CD4-positive, alpha-beta T cell treated with Interleukin-17A for 4 hours (primary cell): ENCODE data around the gene RNF17.
A peak's percentile ranks its signal among the peaks of the same experiment; 100 is the strongest.
"Not testable (repeated sequence)": the region's sequence is repeated elsewhere in the genome, so short reads cannot be mapped to it uniquely, and the experiment has no call there.

Experiments used
- DNase-seq: peaks from one replicate; pipeline ENCODE4 v3.0.0-alpha.2; 2020; ENCODE audit warnings: mixed read lengths

Gene RNF17

GRCh38 chr13:24763596-24764275 lies at the start of gene RNF17:
RNF17 (plus strand) TSS chr13:24764169; CDS start chr13:24764204, 35 bp downstream.
- DNase-seq = no peak

DNA sequence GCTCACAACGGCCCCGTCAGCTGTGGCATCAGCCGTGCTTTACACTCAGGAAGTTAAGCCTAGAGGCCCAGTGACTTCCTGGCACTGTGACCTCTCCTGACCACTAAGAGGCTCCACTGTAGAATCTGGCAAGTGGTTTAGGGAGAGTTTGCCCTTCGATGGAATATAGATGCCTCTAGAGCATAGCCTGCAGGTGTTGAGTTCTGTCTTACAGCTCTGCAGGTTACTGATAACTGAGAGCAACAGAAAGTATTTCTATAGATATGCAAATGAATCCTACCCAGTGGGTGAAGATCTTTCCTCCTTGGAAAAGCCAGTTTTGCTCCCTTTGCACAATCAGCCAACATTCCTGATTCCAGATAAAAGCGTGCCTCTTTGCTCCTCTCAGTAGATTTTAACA lies 48.0 kb upstream of the RNF17 start:
- no peak for DNase-seq

DNA sequence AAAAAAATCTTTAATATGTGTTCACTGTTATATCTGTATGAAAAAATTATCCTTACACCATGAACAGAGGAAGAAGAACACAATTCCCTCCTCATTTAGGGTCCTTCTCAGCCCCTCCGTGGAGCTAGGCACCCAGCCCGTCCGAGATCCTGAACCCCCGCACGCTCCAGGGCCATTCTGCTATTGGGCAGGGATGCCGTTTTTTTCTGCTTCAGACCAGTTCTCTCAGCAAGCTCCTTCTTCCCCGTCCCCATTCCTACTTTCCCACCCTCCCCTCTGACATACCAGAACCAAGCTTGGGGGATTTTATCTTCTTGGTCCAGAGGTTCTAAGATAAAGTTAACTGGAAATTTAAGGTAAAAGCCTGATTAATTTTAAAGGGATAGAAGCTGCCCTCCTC lies 47.5 kb upstream of the RNF17 start:
- DNase-seq = no peak

GRCh38 chr13:24717217-24717616 lies 46.8 kb upstream of the RNF17 start:
- no peak for DNase-seq

- DNase-seq = no peak
Observed at GRCh38 chr13:24718192-24718965, 45.6 kb upstream of the RNF17 start.

DNA sequence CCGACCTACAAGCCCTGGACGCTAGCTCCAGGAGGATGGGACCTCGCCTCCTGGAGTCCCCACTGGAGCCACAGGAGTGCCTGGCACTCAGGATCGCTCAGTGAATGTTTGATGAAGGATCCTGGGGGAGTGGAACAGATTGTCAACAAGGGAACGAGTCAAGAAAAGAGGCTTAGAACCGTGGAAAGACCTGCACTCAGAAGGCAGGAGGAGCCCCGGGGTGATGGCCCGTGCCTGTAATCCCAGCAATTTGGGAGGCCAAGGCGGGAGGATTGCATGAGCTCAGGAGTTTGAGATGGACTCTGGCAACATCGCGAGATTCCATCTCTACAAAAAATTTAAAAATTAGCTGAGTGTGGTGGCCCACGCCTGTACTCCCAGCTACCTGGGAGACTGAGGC lies 44.8 kb upstream of the RNF17 start:
- DNase-seq = no peak

DNA sequence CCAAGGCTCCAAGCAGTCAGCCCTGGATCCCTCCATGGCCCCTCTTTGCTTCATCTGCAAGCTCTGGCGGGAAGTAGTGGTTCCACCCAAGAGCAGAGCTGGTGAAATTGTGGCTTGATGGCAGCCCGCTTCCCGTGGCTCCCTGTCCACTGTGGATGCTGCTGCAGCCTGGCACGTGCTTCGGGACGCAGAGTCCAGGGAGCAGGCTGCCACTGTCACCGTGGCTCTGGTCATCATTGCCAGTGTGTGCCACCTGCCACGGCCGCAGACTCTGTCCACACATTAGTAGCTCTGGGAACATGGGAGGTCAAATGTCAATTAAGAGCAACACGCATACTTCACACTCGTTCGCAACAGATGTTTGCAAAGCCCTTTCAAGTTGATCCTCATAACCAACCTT lies 40.8 kb upstream of the RNF17 start:
- no peak for DNase-seq

DNA sequence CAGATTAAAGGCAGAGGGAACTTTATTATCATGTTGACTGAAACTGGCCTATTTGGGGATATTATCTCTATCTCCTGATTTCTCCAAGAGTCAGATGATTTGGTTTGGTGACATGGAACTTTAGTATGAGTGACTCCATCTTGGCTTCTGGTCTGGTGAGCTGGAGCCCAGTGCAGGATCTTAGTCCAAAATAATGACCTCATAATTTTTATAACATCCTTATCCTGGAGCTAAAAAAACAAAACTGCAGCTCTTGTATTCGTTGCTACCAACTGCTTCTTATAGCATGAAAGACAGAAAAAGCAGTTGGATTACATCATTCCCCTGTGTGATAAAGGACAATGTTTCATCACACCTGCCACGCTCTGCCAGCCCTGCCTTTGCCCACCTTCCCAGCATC lies 39.3 kb upstream of the RNF17 start:
- no peak for DNase-seq

GRCh38 chr13:24725379-24725778 lies 38.6 kb upstream of the RNF17 start:
- DNase-seq = no peak

DNA sequence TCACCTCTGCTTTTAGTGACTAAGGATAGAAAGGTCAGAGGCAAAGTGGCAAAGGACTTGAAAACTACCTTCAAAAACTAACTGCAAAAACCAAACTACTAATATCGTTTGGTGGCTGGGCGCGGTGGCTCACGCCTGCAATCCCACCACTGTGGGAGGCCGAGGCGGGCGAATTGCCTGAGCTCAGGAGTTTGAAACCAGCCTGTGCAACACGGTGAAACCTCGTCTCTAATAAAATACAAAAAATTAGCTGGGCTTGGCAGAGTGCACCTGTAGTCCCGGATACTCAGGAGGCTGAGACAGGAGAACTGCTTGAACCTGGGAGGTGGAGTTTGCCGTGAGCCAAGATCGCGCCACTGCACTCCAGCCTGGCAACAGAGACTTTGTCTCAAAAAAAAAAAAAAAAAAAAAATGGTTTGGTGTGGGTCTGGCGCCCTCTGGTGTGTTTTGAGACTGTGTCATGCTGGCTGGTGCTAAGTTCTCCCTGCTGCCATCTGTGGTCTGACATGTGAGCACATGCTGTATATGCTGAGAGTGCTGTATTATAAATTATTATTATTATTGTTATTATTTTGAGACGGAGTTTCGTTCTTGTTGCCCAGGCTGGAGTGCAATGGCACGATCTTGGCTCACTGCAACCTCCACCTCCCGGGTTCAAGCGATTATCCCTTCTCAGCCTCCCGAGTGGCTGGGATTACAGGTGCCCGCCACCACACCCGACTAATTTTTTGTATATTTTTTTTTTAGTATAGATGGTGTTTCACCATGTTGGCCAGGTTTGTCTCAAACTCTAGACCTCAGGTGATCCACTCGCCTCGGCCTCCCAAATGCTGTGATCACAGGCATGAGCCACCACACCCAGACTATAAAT lies 36.0 kb upstream of the RNF17 start:
- peak; percentile 79 for DNase-seq

DNA sequence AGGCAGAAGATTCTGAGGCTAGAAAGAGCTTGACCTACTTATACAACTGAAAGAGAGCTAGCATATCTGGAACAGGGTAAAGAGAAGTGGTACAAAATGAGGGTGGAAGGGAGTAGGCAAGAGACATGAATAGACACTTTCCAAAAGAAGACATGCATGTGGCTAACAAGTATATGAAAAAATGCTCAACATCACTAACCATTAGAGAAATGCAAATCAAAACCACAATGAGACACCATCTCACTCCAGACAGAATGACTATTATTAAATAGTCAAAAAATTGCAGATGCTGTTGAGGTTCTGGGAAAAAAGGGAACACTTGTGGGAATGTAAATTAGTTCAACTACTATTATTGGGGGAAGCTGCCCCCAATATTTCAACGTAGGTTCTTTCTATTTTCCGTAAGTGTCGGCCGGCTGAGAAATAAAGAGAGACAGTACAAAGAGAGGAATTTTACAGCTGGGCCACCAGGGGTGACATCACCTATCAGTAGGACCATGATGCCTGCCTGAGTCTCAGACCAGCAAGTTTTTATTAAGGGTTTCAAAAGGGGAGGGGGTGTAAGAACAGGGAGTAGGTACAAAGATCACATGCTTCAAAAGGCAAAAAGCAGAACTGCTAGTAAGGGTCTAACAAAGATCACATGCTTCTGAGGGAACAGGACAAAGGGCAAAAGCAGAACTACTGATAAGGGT lies 32.9 kb upstream of the RNF17 start:
- DNase-seq = not testable (repeated sequence)

GRCh38 chr13:24734950-24735349 lies 29.0 kb upstream of the RNF17 start:
- DNase-seq = no peak

DNA sequence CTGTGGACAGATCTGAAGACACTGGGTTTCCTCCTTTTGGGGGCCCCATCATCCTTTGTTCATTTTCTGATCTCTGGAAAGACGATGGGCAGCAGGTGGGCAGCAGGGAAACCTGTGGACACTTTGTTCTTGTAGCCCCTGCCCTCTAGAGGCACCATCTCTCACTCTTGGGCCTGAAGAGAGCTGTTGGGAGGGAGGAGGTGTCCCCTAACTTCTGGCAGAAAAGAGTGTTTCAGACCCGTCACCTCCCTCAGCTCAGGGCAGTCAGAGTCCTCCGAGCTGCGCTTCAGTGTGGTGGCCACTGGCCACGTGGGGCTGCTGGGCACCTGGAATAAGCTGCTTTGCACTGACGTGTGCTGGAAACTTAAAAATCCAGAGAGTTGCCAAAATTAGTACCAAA lies 26.9 kb upstream of the RNF17 start:
- no peak for DNase-seq

DNA sequence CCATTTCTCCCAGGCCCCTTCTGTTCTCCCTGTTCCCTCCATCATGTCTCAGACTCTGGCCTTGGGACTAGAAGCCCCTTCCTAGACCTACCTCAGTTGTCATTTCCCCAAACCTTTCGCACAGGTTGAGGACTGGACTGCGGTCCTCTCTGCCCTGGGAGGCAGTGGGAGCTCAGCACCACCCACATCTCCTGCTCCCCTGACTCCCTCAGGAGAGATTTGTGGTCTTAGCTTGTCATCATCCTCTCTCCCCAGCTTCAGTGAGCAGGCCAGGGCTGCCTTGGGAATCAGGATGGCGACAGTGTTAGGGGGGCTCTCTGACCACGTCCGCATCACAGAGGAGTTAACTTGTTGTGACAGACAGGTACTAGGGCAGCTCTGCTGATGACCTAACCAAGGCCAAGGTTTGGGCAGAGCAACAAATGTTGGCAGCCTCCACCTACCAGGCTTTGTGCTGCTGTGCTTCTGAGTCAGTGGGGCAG lies 25.6 kb upstream of the RNF17 start:
- DNase-seq = no peak

DNA sequence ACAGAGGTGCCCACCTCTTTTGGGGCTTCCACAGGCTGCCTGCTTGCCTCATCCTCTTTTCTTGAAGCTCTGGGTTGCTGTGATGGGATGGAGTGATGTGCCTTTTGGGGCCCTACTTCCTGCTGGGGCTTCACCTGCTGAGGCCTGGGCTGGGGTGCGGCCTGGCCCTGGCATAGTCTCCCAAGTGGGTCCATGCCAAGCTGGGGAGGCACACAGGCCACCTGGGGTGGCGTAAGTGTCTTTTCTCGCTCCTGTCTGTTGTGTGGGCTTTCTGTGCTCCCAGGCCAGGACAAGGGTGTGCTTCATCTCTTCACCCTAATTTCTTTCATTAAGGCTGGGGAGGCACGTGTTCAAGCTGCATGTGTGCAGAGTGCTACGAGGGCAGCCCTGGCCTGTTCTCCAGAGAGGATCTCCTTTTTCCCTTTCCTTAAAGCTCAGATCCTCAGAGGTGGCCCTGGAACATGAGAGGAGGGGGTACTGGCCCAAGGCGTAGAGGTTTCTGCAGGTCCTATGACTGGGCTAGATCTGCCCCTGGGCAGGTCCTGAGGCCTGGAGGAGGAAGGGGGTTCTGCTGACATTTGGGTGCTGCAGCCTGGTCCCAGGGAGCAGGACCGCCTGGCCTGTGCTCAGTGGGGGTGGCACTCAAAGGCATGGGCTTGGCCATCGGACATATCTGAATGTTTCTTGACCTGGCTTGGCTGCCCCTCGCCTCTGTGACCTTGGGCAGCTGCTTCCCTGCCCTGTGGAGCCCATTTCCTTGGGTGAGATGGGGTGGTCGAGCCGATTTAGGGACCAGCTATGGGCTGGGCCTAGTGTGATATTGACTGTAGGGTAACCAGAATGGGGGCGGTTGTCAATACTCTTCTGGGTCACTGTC lies 23.7 kb upstream of the RNF17 start:
- no peak for DNase-seq

- DNase-seq = no peak
Observed at GRCh38 chr13:24741016-24741662, 22.8 kb upstream of the RNF17 start.

DNA sequence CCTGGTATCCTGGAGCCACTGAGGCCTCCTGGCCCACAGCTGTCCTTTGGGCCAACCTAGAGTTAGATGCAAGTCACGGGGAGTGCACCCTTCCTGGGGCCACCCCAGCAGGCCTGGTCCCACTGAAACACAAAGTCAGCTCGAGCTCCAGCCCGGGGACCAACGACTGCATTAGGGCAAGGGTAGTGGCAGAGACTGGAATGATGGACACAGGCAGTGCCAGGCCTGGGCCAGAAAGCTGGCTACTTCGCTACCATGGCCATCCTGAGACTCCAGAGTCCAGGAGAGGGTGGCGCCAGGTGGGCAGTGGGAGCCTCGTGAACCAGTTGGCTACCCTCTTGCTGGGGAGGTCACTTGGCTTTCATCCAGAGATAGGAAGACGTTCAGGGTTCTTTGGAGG lies 22.2 kb upstream of the RNF17 start:
- no peak for DNase-seq

GRCh38 chr13:24742294-24742693 lies 21.7 kb upstream of the RNF17 start:
- DNase-seq = no peak

GRCh38 chr13:24742977-24743376 lies 21.0 kb upstream of the RNF17 start:
- DNase-seq = no peak

DNA sequence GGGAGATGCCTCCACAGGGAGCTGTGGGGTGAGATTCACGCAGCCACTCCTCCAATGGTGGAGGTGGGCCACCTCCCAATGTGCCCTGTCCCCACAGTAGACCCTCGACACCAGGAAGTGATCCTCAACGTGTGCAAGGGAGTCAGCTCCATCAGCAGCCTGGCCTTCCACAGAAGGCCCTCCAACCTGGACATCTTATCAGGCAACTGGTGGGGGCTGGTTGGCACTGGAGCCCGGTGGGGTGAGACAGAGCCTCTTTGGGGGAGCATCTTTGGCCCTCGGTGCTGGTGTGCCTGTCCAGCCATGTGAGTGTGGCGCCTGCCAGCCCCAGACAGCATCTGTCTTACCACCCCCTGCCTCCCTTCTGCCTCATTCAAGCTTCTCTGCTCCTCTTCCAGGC lies 19.7 kb upstream of the RNF17 start:
- DNase-seq = no peak

GRCh38 chr13:24745516-24745860 lies 18.5 kb upstream of the RNF17 start:
- no peak for DNase-seq
